Gastrocnemius medialis (tissue), 4 donors: Measurements from ENCODE around the gene RETREG1. TPM values are rescaled to one million over a fixed set of nuclear protein-coding genes. Genes with fewer than 3 reads are reported as not detected.

Experiments used
- ATAC-seq, 2 donors: fragments of 150-250 bp; one replicate each; pipeline ENCODE4 v1.9.1; 2016
- DNase-seq, 2 donors: peaks; one replicate each; pipeline ENCODE4 v3.0.0-alpha.2; 2019
- H3K27ac ChIP-seq, 4 donors: fragments of 200-600 bp; sonication (generic); 1 replicate in 1 of 4; 2 replicates in 3 of 4; pipeline ENCODE4 v1.5.1; 2016 to 2018; ENCODE audit warnings: mild to moderate bottlenecking in 2 of 4, moderate library complexity in 1 of 4
- H3K27me3 ChIP-seq, 3 donors: fragments of 200-600 bp; sonication (generic) in 2 of 3; 1 replicate in 1 of 3; 2 replicates in 2 of 3; pipeline versions ENCODE4 v1.5.1 to v1.6.0; 2016 to 2019; ENCODE audit warnings: mild to moderate bottlenecking in 1 of 3, moderate library complexity in 1 of 3
- H3K36me3 ChIP-seq, 2 donors: fragments of 200-600 bp; sonication (generic) in 1 of 2; one replicate each; pipeline ENCODE4 v1.5.1; 2017 to 2018
- H3K4me1 ChIP-seq, 2 donors: fragments of 200-600 bp; sonication (generic) in 1 of 2; one replicate each; pipeline ENCODE4 v1.5.1; 2016 to 2017; ENCODE audit warnings: mild to moderate bottlenecking in 2 of 2
- H3K4me3 ChIP-seq, 4 donors: fragments of 200-600 bp; sonication (generic) in 3 of 4; 1 replicate in 1 of 4; 2 replicates in 3 of 4; pipeline ENCODE4 v1.5.1; 2016 to 2019; ENCODE audit warnings: mild to moderate bottlenecking in 2 of 4
- H3K9me3 ChIP-seq, 3 donors: fragments of 200-600 bp; sonication (generic) in 2 of 3; 1 replicate in 1 of 3; 2 replicates in 2 of 3; pipeline ENCODE4 v1.5.1; 2016 to 2019
- CTCF ChIP-seq, 5 experiments: fragments of 450-650 bp in 3 of 5; fragments of 200-600 bp in 2 of 5; sonication (generic) in 2 of 5; IDR thresholded peaks in 4 of 5; conservative IDR thresholded peaks in 1 of 5; 1 replicate in 4 of 5; 2 replicates in 1 of 5; pipeline ENCODE4 v1.5.1; 2016 to 2019; ENCODE audit warnings: antibody characterized with exemption in 5 of 5, mild to moderate bottlenecking in 3 of 5, moderate library complexity in 3 of 5
- POLR2A ChIP-seq, 2 donors: fragments of 450-650 bp; IDR thresholded peaks; one replicate each; pipeline ENCODE4 v1.6.1; 2017; ENCODE audit warnings: antibody characterized with exemption in 2 of 2, mild to moderate bottlenecking in 2 of 2, moderate library complexity in 2 of 2
- in situ Hi-C, 4 donors: fragments of 200-750 bp; cut with MboI; loops; one replicate each; pipeline versions ENCODE4 v1.15.0 to v1.8.0; 2017; ENCODE audit warnings: low sequenced_read_pairs in 4 of 4
- intact Hi-C: fragments of 100-400 bp; cut with DNase I; formaldehyde crosslinking; loops from one replicate; pipeline ENCODE4 v1.15.1; 2023; ENCODE audit warnings: low total_unique reads
- total RNA-seq, 4 donors: library from RNA; depleted of rRNA; stranded (reverse); fragments of >200 nt; gene quantifications; one replicate each; pipeline versions ENCODE4 v1.1.0 to v1.2.3, GENCODE V29; 2016

The RETREG1 gene
- total RNA-seq, 4 donors from 2014 or later: 94.2 to 380 (median 305) TPM

GRCh38 chr5:16508730-16509531 is 107.9 kb downstream of the RETREG1 start:
- ATAC-seq (peak; percentile 82 to 84), DNase-seq (peak; percentile 94 to 98)
- in situ Hi-C loops: loop anchor here in 1 of 4 donors (5.0 kb wide), 1 partner anchor 33 kb away; no protein-coding TSS in a partner anchor
- Histone ChIP-seq H3K36me3 (peaks cover 0 to 2% of the 10 kb centered on the region in 2 donors), H3K4me1 (peaks cover 8 to 17% of the 10 kb centered on the region in 2 donors), H3K27me3 (no peaks in the 10 kb centered on the region), H3K4me3 (peak overlapping the region; percentile 51 to 83 (median 68)), H3K27ac (peak overlapping the region; percentile 90 to 99 (median 96)), H3K9me3 (no peaks in the 10 kb centered on the region)
- intact Hi-C loops: loop anchor here (1.0 kb wide), 2 partner anchors 13 to 30 kb away; no protein-coding TSS in a partner anchor
- TF ChIP-seq POLR2A (IDR thresholded peaks at IDR 0.05) (peak; percentile 92 to 97), CTCF (IDR thresholded peaks at IDR 0.05 in 4 of 5, conservative IDR thresholded peaks at IDR 0.05 in 1 of 5) (no peak)

GRCh38 chr5:16507716-16508115 is 109.1 kb downstream of the RETREG1 start:
- Histone ChIP-seq H3K4me3 (peak overlapping the region; percentile 51 to 83 (median 68)), H3K36me3 (peaks cover 0 to 8% of the 10 kb centered on the region in 2 donors), H3K9me3 (no peaks in the 10 kb centered on the region), H3K4me1 (peaks cover 18 to 27% of the 10 kb centered on the region in 2 donors), H3K27ac (peak overlapping the region; percentile 90 to 99 (median 96)), H3K27me3 (no peaks in the 10 kb centered on the region)
- ATAC-seq (no peak), DNase-seq (no peak)
- intact Hi-C loops: loop anchor here (1.0 kb wide), 1 partner anchor 11 kb away; no protein-coding TSS in a partner anchor
- TF ChIP-seq CTCF (IDR thresholded peaks at IDR 0.05 in 4 of 5, conservative IDR thresholded peaks at IDR 0.05 in 1 of 5) (no peak), POLR2A (IDR thresholded peaks at IDR 0.05) (no peak)
- in situ Hi-C loops: loop anchor here in 1 of 4 donors (5.0 kb wide), 1 partner anchor 35 kb away; no protein-coding TSS in a partner anchor

GRCh38 chr5:16505904-16506303 is 110.9 kb downstream of the RETREG1 start:
- Histone ChIP-seq H3K27ac (peak overlapping the region; percentile 90 to 99 (median 96)), H3K9me3 (no peaks in the 10 kb centered on the region), H3K4me1 (peaks cover 32 to 42% of the 10 kb centered on the region in 2 donors), H3K36me3 (peaks cover 0 to 8% of the 10 kb centered on the region in 2 donors), H3K27me3 (no peaks in the 10 kb centered on the region), H3K4me3 (peak overlapping the region; percentile 51 to 83 (median 68))
- TF ChIP-seq CTCF (IDR thresholded peaks at IDR 0.05 in 4 of 5, conservative IDR thresholded peaks at IDR 0.05 in 1 of 5): no peak
- TF ChIP-seq POLR2A (IDR thresholded peaks at IDR 0.05): no peak
- ATAC-seq (no peak), DNase-seq (peak in 1 of 2 donors; percentile 46)
- intact Hi-C loops: no loop called here
- in situ Hi-C loops: loop anchor here in 1 of 4 donors (5.0 kb wide), 1 partner anchor 36 kb away; no protein-coding TSS in a partner anchor

GRCh38 chr5:16505140-16505891 is 111.5 kb downstream of the RETREG1 start:
- H3K4me3 ChIP-seq: peak overlapping the region; percentile 51 to 83 (median 68)
- peak overlapping the region; percentile 90 to 99 (median 96) for H3K27ac ChIP-seq
- no peaks in the 10 kb centered on the region for H3K27me3 ChIP-seq
- H3K36me3 ChIP-seq: peaks cover 0 to 8% of the 10 kb centered on the region in 2 donors
- no peak for TF ChIP-seq CTCF (IDR thresholded peaks at IDR 0.05 in 4 of 5, conservative IDR thresholded peaks at IDR 0.05 in 1 of 5)
- TF ChIP-seq POLR2A (IDR thresholded peaks at IDR 0.05): peak; percentile 30 to 34
- ATAC-seq (no peak), DNase-seq (peak in 1 of 2 donors; percentile 47)
- H3K9me3 ChIP-seq: no peaks in the 10 kb centered on the region
- in situ Hi-C loops: loop anchor here in 1 of 4 donors (5.0 kb wide), 1 partner anchor 37 kb away; no protein-coding TSS in a partner anchor
- intact Hi-C loops: no loop called here
- H3K4me1 ChIP-seq: peaks cover 38 to 48% of the 10 kb centered on the region in 2 donors
